22Rv1 (cell line): ENCODE results near the gene SIX5.

Experiments used
- CTCF ChIP-seq: fragments of 450-650 bp; IDR thresholded peaks from 2 replicates; pipeline ENCODE4 v1.5.1; 2017; ENCODE audit warnings: mild to moderate bottlenecking
- ZFX ChIP-seq: fragments of 450-650 bp; IDR thresholded peaks from 2 replicates; pipeline ENCODE4 v1.6.1; 2017; ENCODE audit warnings: antibody characterized with exemption, borderline replicate concordance

GRCh38 chr19:45793178-45793564 is 24.1 kb upstream of the SIX5 start:
- TF ChIP-seq CTCF (no peak), ZFX (no peak)
